ENCODE data around the gene RUNX1. TPM values are rescaled to one million over a fixed set of nuclear protein-coding genes. Genes with fewer than 3 reads are reported as not detected.

Gene RUNX1
- total and polyA plus RNA-seq, 2 of the 13 experiments (the other 11 are each of a cell fraction or from before 2014, with no cell fraction given): 5.4 to 6.4 TPM

- intact Hi-C loops (cut with micrococcal nuclease; ENCODE audit: unreplicated experiment) (loop anchor here (1.0 to 10.0 kb wide), 4 partner anchors 136 to 614 kb away; no protein-coding TSS in a partner anchor), in situ Hi-C loops (cut with HindIII; ENCODE audit: extremely low pct_ligation_motif_present, low pct_unique_long_range_greater_than_20kb) (loop anchor here (10.0 to 25.0 kb wide), 3 partner anchors 94 to 1046 kb away; no protein-coding TSS in a partner anchor)
- BruUV-seq (replicated peaks): no TSS peak
- no peak for DNase-seq (ENCODE audit: low spot score)
- H3K9me3 ChIP-seq (ENCODE audit: low read length): no peaks in the 10 kb centered on the region
- 83% methylated on average over 42 of the region's 60 CpGs for WGBS (ENCODE audit: low lambda C conversion rate)
- no peaks in the 10 kb centered on the region for H4K20me1 ChIP-seq (ENCODE audit: insufficient read depth, low read length)
- H3K27ac ChIP-seq (ENCODE audit: extremely low read length, insufficient read depth, low read length): no peak overlapping the region
- H2AFZ ChIP-seq (ENCODE audit: low read length): no peak overlapping the region
- ATAC-seq: no peak
- no peak overlapping the region for H3K4me2 ChIP-seq (ENCODE audit: low read depth, low read length)
- CTCF ChIA-PET (ENCODE audit: low intra/inter-chr PET ratio, low total read pairs): interaction anchor here (0.6 to 0.9 kb wide), 2 partner anchors 160 to 510 kb away, joined by 3 to 5 read pairs; no protein-coding TSS in a partner anchor
- no peak overlapping the region for H3K9ac ChIP-seq (ENCODE audit: insufficient read depth, low read depth, low read length)
- H3K4me3 ChIP-seq (replicated peaks in 1 of 3; ENCODE audit: insufficient read depth in 1 of 3, low read depth in 2 of 3, low read length in 3 of 3): no peak overlapping the region
- POLR2A ChIA-PET: interaction anchor here (1.6 to 7.4 kb wide), 4 partner anchors 53 to 1169 kb away, joined by 8 to 92 read pairs (median 34); partner anchors contain the start of gene SETD4
- H3K79me2 ChIP-seq (ENCODE audit: insufficient read depth, low read length): peaks cover 23% of the 10 kb centered on the region
- no peaks in the 10 kb centered on the region for H3K36me3 ChIP-seq (replicated peaks in 1 of 2; ENCODE audit: control insufficient read depth in 1 of 2, insufficient read depth in 2 of 2, low read length in 2 of 2)
- TF ChIP-seq SP2 (CRISPR knock-in tag; IDR thresholded peaks at IDR 0.05) (no peak), ZBTB33 (CRISPR knock-in tag; IDR thresholded peaks at IDR 0.05) (0 out of 2 replicates have a peak, but pooled peaks have one; percentile 20), AGO2 (optimal IDR thresholded peaks at IDR 0.05; ENCODE audit: low read depth, low read length) (peak; percentile 55), AFF4 (CRISPR knock-in tag; IDR thresholded peaks at IDR 0.05) (no peak)
- H3K4me1 ChIP-seq (ENCODE audit: insufficient read depth, low read length): 0 out of 2 replicates have a peak, but pooled peaks cover 5% of the 10 kb centered on the region
- no peak for FAIRE-seq
- no peaks in the 10 kb centered on the region; a peak in 1 of 5 replicates for H3K27me3 ChIP-seq (ENCODE audit: control insufficient read depth in 1 of 2, insufficient read depth in 2 of 2, low read length in 2 of 2)
These were observed 158.1 kb downstream of the RUNX1 start for GRCh38 chr21:34890724-34891612.

Data from HepG2 (cell line).